Thoracic aorta (tissue), 2 donors: ENCODE data around the gene DYNC1I1. TPM values are rescaled to one million over a fixed set of nuclear protein-coding genes. Genes with fewer than 3 reads are reported as not detected.

ENCODE experiments used
- ATAC-seq: fragments of 150-250 bp; one replicate; pipeline ENCODE4 v1.8.0; 2017; ENCODE audit warnings: low read depth; ENCODE audit not compliant: insufficient number of reproducible peaks, low FRiP score
- DNase-seq: peaks from one replicate; pipeline ENCODE4 v3.0.0-alpha.2; 2020; ENCODE audit warnings: low spot score
- H3K27ac ChIP-seq, 2 donors: fragments of 200-600 bp; sonication (generic); 1 replicate in 1 of 2; 2 replicates in 1 of 2; pipeline ENCODE4 v1.5.1; 2016; ENCODE audit warnings: mild to moderate bottlenecking in 2 of 2, moderate library complexity in 2 of 2
- H3K27me3 ChIP-seq: fragments of 200-600 bp; sonication (generic); replicated peaks from 2 replicates; pipeline ENCODE4 v1.6.0; 2016; ENCODE audit warnings: mild to moderate bottlenecking; ENCODE audit not compliant: insufficient read depth
- H3K36me3 ChIP-seq: fragments of 200-600 bp; sonication (generic); one replicate; pipeline ENCODE4 v1.5.1; 2016
- H3K4me1 ChIP-seq, 2 donors: fragments of 200-600 bp; sonication (generic); 1 replicate in 1 of 2; 2 replicates in 1 of 2; pipeline versions ENCODE4 v1.5.1 to v1.6.0; 2016; ENCODE audit warnings: low read depth in 2 of 2, mild to moderate bottlenecking in 1 of 2; ENCODE audit not compliant: control insufficient read depth in 1 of 2
- H3K4me3 ChIP-seq: fragments of 200-600 bp; sonication (generic); 2 replicates; pipeline ENCODE4 v1.5.1; 2016; ENCODE audit warnings: mild to moderate bottlenecking
- H3K9me3 ChIP-seq: fragments of 200-600 bp; sonication (generic); 2 replicates; pipeline ENCODE4 v1.5.1; 2016
- CTCF ChIP-seq: fragments of 200-600 bp; sonication (generic); IDR thresholded peaks from one replicate; pipeline ENCODE4 v1.5.1; 2019; ENCODE audit warnings: antibody characterized with exemption
- total RNA-seq, 2 donors: library from RNA; depleted of rRNA; stranded (reverse); fragments of >200 nt; gene quantifications; one replicate each; pipeline versions ENCODE4 v1.1.0 to v1.2.3, GENCODE V29; 2016

DYNC1I1 gene
- total RNA-seq, 2 donors from 2014 or later: 24.6 to 69.1 TPM

- no peaks in the 10 kb centered on the region for H3K27me3 ChIP-seq
- ATAC-seq (no peak), DNase-seq (no peak)
- H3K36me3 ChIP-seq: peaks cover 4% of the 10 kb centered on the region
- no peak overlapping the region for H3K4me3 ChIP-seq
- TF ChIP-seq CTCF: no peak
- no peak overlapping the region for H3K27ac ChIP-seq
- H3K4me1 ChIP-seq: no peaks in the 10 kb centered on the region
- H3K9me3 ChIP-seq: no peaks in the 10 kb centered on the region
Observed at GRCh38 chr7:96118449-96119001, 346.2 kb downstream of the DYNC1I1 start.

- no peak for TF ChIP-seq CTCF
- no peaks in the 10 kb centered on the region for H3K27me3 ChIP-seq
- H3K27ac ChIP-seq: no peak overlapping the region
- DNase-seq (no peak), ATAC-seq (no peak)
- no peaks in the 10 kb centered on the region for H3K9me3 ChIP-seq
- no peak overlapping the region for H3K4me3 ChIP-seq
- peaks cover 4% of the 10 kb centered on the region for H3K36me3 ChIP-seq
- H3K4me1 ChIP-seq: no peaks in the 10 kb centered on the region
Observed at GRCh38 chr7:96120445-96121225, 348.3 kb downstream of the DYNC1I1 start.

- no peaks in the 10 kb centered on the region for H3K27me3 ChIP-seq
- no peak overlapping the region for H3K4me3 ChIP-seq
- TF ChIP-seq CTCF: no peak
Observed at GRCh38 chr7:96121752-96122151, 349.4 kb downstream of the DYNC1I1 start.

GRCh38 chr7:96122746-96123145 is 350.4 kb downstream of the DYNC1I1 start:
- DNase-seq (no peak), ATAC-seq (no peak)
- no peak for TF ChIP-seq CTCF
- no peaks in the 10 kb centered on the region for H3K27me3 ChIP-seq
- no peak overlapping the region for H3K4me3 ChIP-seq
- H3K36me3 ChIP-seq: peaks cover 4% of the 10 kb centered on the region
- no peak overlapping the region for H3K27ac ChIP-seq
- no peaks in the 10 kb centered on the region for H3K9me3 ChIP-seq
- no peaks in the 10 kb centered on the region for H3K4me1 ChIP-seq

More at GRCh38 chr7:96121752-96122151, 349.4 kb downstream of the DYNC1I1 start:
- Histone ChIP-seq H3K27ac (no peak overlapping the region), H3K4me1 (no peaks in the 10 kb centered on the region), H3K36me3 (peaks cover 4% of the 10 kb centered on the region), H3K9me3 (no peaks in the 10 kb centered on the region)
- ATAC-seq: no peak
- DNase-seq: no peak

GRCh38 chr7:96126382-96126781 is 354.0 kb downstream of the DYNC1I1 start:
- DNase-seq (no peak), ATAC-seq (no peak)
- no peak for TF ChIP-seq CTCF
- H3K9me3 ChIP-seq: no peaks in the 10 kb centered on the region
- no peak overlapping the region for H3K4me3 ChIP-seq
- H3K36me3 ChIP-seq: peaks cover 4% of the 10 kb centered on the region
- H3K4me1 ChIP-seq: no peaks in the 10 kb centered on the region
- no peaks in the 10 kb centered on the region for H3K27me3 ChIP-seq
- no peak overlapping the region for H3K27ac ChIP-seq
